Heart left ventricle (tissue), 13 donors: ENCODE results near the gene DCDC2C.

Experiments used
- CTCF ChIP-seq, 12 donors: fragments of 200-600 bp; sonication (generic) in 4 of 12; IDR thresholded peaks; one replicate each; pipeline versions ENCODE4 v1.5.0 to v1.8.0; 2018 to 2022; ENCODE audit warnings: antibody characterized with exemption in 12 of 12, mild to moderate bottlenecking in 5 of 12
- POLR2A ChIP-seq, 2 donors: fragments of 450-650 bp; IDR thresholded peaks; one replicate each; pipeline ENCODE4 v1.6.1; 2017; ENCODE audit warnings: antibody characterized with exemption in 2 of 2, mild to moderate bottlenecking in 2 of 2, moderate library complexity in 2 of 2
- donor health status: ischemic (EF 13 %, LVEDD 7.1; RV severe dilation, severe dysfunction).
- donor health status: DM: no; HTN: yes; CAD: no.
- donor health status: DM: no; HTN: no; CAD: no.
- donor health status: ischemic (EF 25% LVEDD 6.9; RV normal size, moderate dysfunction).
- donor health status: ischemic (EF 25% LVEDD 5.7; RV mildly dilated, moderate dysfunction).
- donor health status: ischemic (EF 35%, LVEDD 5.7; RV mildly dilated, moderate dysfunction).
- donor health status: nonischemic (EF 11% LVEDD 7.7; RV severe dilation, severe dysfunction).
- donor health status: DM: yes; HTN: yes; CAD: no.
- donor health status: PGD.
- donor health status: ischemic (EF 29% LVEDD 5.4; RV normal size, mild dysfunction).
- donor health status: nonischemic (EF 23%, LVEDD 6.1; RV moderate dilation, normal function).

- TF ChIP-seq CTCF (IDR thresholded peaks at IDR 0.05), result no peak
- no peak for TF ChIP-seq POLR2A (IDR thresholded peaks at IDR 0.05)
Measured at GRCh38 chr2:3770724-3771415, 67.5 kb downstream of the DCDC2C start.
